NCI-H2081 (cell line): ENCODE measurements around the gene WFDC1.
"Not testable (repeated sequence)": the region's sequence is repeated elsewhere in the genome, so short reads cannot be mapped to it uniquely, and the experiment has no call there.

Source experiments
- DNase-seq, 2 experiments: peaks; one replicate each; lab custom pipeline; 2025; lab: John Stamatoyannopoulos, UW

Gene WFDC1

DNA sequence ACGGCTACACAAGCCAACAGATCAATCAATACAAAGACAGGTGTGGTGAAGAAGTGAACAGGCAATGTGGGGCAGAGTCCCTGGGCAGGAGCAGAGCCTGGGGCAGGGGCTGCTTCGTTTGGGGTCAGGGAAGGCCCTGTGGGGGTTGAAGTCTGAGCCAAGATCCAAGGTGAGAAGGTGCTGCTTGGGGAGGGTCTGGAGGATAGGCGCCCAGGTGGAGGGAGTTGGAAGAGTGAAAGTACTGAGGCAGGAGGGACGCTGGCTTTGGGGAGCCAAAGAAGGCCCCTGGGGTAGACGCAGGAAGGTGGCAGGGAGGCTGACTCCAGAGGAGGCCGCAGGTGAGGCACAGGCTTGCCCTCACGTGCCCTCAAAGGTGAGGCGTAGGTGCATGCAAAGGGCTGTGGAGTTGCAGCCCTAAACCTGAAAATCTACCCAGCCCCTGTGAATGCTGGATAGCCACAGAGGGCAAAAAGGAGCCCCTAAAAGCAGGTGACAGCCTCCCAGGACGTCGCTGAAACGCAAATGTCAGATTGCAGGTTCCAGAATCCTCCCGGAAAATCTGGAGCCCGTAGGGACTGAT, 33.3 kb downstream of the WFDC1 start:
- no peak for DNase-seq

DNA sequence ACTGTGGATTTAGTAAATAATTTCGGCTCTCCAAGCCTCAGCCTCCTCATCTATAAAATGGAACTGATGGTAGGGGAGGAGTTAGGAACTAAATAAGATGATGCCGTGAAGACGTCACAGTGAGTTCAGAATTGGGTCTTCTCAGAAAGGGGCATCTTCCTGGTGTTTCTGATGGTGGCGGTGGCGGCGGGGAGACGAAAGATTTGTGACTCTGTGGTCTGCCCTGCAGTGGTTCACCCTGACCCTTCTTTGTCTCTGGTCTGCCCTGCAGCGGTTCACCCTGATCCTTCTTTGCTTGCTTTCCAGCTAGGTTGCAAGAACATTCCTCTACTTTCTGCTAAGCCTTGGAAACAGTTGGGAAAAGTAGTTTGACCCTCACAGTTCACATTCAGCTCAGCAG, 34.3 kb downstream of the WFDC1 start:
- no peak for DNase-seq

DNA sequence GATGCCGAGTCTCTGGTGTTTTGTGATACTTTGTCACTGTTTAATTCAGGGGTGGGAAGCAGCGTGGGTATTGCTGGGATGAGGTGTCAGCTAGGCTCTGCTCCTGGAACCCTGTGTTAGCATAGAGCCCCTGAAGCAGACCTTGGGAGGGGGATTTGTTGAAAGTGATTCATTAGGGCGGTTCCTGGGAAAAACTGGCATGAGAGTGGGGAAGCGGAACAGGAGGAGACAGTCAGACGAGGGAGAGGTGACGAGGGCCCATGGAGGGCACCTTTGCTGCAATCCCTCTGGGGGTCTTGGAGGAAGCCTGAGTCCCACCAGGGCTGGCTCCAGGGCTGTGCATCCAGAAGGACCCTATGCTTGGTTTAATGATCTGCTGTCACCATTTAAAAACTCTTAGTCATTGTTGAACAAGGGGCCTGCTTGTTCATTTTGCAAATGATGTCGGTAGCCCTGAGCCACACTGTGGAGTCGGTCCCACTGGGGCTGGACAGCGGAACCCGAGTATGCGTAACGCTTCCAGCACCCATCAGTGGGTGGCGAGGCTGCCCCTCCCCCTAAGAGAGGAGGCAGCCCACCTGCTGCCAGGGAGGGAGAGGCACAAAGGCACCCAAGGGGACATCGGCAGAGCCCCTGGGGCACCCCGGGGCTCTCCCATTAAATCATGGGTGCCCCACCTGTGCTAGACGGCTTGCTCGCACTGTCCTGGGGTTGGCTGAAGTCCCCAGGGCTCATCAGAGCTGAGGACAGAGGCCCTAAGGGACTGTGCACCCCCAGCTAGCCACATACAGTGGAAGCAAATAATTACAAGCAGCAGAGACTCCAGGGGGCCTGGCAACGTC, 35.4 kb downstream of the WFDC1 start:
- no peak for DNase-seq

DNA sequence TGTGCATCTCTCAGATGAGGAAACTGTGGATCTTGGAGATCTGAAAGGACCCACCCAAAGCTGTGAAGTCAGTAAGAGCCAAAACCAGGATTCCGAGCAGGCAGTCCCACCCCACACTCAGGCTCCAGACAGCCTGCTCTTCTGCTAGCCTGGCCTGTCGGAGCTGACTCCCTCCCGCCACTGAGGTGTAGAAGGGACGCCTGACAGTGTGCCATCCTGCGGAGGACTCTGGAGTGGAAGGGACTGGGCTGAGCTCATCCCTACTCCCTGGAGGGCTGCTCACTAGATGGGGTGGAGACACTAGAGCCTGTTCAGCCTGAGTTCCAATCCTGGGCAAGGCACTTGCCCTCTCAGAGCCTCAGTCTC, 36.0 kb downstream of the WFDC1 start:
- DNase-seq, result no peak

DNA sequence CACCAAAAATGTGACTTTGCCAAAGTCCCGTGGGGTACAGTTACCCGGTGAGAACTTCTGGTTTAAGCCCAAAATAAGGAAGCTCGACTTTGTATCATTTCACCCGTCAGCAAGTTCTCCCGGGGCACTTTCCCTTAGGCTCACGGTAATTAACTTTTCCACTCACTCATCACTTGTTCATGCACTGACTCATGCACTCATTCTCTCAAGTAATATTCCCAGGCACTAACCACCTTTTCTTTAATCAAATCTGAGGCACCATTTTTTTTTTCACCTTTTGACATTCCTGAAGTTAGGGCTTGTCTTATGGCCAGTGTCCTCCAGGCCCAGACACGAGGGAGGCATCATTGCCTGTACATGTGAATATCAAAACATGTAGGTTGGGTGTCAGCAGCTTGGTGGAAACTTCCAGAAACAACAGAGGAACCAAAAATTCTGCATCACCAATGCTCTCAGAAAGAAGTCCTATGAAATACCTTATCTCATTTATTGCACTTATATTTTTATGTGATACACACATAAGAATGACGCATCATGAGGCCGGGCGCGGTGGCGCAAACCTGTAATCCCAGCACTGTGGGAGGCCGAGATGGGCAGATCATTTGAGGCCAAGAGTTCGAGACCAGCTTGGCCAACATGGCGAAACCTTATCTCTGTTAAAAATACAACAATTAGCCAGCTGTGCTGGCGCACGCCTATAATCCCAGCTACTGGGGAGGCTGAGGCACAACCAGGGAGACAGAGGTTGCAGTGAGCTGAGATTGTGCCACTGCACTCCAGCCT, 37.5 kb downstream of the WFDC1 start:
- no peak for DNase-seq

DNA sequence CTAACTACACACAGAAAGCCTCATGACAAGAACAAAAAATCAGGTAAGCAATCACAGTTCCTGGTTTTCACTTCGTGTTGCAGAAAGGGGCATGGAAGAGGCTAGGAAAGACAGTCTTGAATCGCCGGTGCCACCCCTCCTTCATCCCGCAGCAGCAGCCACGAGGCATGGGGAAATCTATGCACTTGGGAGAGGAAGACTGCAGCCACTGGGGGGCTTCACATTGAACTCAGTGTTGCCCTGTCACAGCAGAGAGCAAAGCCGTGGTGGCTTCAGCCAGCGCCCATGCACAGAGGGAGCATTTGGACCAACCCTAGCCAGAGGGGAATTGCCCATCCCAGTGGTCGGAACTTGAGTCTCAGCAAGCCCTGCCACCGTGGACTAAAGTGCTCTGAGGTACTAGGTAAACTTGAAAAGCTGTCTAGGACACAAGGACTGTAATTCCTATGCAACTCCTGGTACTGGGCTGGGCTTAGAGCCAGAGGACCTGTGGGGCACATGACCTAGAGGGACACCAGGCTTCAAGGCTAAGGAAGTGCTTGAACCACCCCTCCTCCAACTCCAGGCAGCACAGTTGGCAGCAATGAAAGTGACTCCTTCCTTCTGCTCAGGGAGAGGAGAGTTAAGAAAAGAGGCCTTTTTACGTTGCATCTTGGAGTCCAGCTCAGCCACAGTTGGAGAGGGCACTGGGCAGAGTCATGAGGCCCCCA, 38.5 kb downstream of the WFDC1 start:
- no peak for DNase-seq

DNA sequence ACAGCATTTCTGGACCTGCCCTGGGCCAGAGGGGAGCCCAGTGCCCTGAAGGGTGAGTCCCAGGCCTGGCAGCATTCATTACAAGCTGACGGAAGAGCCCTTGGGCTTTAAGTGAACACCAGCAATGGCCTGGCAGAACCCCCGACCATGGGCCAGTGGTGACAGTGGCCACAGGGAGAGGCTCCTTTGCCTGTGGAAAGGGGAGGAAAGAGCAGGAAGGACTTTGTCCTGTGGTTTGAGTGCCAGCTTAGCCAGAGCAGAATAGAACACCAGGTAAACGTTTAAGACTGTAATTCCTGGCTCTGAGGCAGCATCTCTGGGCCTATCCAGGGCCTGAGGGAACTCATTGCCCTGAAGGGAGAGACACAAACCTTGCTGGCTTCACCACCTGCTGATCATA, 39.4 kb downstream of the WFDC1 start:
- no peak for DNase-seq

DNA sequence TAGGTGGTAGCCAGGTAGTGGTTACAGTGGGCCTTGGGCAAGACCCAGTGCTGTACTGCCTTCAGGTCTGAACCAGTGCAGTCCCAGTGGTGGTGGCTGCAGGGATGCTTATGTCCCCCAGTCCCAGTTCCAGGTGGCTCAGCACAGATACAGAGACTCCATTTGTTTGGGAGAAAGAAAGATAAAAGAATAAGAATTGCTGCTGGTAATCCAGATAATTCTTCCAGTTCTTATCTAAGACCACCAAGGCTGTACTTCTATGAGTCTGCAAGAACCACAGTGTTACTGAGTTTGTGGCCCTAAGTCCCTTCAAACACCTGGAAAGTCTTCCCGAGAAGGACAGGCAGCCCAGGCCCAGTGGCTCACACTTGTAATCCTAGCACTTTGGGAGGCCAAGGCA, 39.8 kb downstream of the WFDC1 start:
- no peak for DNase-seq

DNA sequence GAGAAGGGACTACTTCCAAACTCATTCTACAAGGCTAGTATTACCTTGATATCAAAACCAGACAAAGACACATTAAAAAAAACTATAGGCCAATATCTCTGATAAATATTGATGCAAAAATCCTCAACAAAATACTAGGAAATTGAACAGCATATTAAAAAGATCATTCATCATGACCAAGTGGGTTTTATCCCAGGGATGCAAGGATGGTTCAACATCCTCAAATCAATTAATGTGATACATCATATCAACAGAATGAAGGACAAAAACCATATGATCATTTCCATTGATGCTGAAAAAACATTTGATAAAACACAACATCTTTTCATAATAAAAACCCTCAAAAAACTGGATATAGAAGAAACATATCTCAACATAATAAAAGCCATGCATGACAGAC, 42.6 kb downstream of the WFDC1 start:
- DNase-seq, result not testable (repeated sequence)

DNA sequence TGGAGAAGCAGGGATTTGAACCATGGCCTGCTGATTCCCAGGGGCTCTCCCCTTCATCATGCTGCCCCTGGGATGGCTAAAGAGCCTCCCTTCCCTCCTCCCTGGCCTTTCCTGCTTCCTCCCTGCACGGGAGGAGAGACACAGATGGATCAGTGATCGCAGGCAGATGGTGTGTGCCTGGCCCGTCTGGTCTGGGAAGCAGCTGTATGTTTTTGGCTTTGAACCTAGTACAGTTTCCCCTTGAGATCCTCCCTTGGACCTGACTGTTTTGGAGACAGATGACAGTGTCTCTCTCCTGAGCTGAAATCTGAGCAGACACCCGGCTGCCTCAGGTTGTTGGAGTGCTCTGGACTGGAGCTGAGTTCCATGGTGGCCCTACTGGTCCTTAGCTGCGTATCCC, 44.6 kb downstream of the WFDC1 start:
- no peak for DNase-seq

DNA sequence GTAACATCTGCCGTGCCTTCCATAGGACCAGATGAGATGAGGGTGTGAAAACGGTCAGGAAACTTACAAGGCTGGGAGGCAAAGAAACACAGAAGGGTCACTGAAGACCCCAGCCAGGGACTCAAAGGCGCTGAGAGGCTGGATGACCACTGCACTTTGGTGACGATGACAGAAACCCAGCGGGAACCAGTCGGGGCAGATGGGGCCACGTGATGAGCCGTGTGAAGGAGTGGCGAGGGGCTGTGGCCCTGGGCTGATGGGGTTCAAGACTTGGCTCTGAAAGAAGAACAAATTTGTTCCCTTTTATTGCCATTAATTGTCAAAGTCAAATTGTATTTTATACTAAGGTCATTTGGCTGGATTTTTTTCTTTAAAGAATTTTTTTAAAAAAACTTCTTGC, 45.1 kb downstream of the WFDC1 start:
- DNase-seq, result no peak

DNA sequence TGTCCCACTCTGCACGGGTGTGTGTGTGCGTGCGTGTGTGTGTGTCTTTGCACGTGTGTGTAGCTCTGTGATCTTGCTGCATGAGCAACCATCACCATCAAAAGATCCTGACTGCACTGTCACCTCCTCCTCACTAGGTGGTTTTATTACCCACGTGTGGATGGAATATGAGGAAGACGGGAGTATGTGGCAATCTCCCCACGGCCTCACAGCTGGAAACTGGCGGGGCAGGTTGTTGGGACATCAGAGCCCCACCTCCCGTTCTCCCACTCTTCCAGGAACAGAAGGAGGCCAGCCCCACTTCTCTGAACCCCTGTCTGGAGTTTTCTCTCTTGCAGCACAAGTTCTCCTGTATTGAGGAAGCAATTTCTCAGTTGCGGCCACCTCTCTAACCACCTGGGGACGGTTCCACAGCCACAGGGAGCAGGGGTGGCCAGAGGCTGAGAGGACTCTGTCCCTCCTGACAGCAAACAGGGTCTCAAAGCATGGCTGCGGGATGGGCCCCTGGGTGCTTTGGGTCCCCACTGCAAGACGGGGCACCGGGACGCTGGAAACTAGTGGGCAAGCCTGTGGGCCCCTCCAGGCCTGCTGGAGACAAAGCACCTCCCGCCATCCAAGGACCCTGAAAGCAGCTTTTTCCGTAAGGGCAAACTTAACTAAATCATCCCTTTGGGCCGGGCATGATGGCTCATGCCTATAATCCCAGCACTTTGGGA, 45.8 kb downstream of the WFDC1 start:
- no peak for DNase-seq

DNA sequence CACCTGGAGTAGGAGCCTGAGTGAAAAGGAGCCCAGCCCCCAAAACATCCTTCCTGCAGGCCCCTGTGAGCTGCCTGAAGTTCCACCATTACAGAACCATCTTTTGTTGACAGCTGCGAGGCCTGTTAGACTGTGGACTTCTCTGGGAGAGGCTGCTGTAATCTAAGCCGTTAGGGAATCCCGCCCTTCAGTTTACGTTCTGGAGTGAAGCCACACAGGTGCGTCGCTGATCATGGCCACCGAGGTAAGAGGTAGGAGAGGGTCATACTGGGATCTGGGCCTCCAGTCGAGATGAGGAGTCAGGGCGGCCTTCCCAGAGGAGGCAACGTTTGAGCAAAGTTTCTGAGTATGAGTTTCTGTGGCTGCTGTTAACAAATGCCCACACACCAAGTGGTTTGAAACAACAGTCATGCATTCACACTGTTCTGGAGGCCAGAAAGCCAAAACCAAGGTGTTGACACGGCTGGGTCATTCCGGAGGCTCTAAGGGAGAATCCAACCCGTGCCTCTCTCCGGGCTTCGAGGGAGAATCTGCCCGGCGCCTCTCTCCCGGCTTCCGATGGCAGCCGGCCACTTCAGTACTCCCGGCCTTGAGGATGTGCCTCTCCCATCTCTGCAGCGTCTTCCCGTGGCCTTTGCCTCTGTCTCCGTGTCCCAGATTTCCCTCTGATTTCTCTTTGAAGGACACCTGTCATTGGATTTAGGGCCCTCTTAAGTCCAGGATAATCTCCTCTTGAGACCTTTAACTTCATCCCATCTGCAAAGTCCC, 47.0 kb downstream of the WFDC1 start:
- DNase-seq, result no peak

DNA sequence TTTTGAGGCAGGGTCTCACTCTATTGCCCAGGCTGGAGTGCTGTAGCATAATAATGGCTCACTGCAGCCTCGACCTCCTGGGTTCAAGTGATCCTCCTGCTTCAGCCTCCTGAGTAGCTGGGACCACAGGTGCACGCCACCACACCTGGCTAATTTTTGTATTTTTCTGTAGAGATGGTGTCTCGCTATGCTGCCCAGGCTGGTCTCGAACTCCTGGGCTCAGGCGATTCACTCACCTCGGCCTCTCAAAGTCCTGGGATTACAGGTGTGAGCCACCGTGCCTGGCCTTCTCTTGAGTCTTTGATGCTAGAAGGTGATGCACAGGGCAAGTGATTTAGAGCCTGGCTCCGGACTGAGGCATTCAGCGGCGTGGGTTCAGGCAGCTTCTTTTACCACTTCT, 49.1 kb downstream of the WFDC1 start:
- DNase-seq, result not testable (repeated sequence)

DNA sequence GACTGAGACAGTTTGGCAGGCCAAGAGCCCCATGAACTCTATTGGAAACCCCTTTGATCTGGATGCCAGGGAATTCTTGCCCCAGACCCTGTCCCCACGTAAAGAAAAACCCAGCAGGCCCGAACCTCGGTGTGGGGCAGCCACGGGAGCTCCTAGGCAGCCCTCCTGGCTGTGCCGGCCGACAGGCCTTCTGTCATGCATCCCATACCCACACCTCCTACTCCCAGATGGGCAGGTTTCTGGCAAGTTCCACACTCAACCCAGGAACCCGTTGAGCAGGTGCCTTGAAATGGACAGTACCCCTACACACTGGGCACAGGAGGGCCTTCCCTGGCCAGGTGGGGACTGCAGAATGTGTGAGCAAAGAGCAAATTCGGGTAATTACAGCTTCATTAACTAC, 50.1 kb downstream of the WFDC1 start:
- no peak for DNase-seq

DNA sequence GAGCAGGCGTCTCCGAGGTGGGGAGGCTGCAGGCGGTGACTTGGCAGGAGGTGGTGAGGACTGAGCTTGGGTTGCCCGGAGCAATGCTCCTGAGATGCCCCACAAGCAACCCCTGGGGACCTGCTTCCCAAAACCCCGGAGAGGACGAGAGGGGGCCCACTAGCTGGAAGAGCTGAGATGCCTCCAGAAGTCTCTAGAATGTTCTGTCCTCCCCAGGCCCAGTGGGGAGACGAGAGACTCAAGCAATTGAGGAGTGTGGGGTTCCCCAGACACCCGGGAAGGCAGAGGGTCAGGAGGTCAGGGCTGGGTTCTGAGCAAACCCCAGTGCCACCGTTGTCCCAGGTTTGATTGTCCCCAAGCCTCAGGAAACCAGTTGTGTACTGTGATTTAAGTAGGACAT, 52.5 kb downstream of the WFDC1 start:
- no peak for DNase-seq

DNA sequence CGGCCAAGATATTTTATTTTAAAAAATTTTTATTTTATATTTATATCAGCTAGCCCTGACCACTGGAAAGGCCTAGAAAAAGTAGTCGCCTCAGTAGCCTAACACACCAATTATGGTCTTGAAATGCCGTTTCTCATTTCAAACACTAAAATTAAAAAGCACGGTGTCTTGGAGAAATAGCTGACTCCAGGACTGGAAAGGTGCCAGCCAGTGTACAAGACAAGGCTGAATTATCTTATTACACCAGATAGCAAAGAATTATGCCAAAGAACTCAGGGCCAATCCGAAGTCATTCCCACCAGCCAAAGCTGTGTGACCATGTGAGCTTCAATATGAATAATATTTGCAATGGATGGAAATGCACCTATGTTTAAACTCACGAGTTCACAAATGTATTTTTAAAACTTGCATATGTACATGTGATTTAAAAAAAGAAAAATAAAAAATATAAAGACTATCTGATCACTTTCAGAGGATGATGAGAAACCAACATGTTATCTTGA, 53.8 kb downstream of the WFDC1 start:
- no peak for DNase-seq

DNA sequence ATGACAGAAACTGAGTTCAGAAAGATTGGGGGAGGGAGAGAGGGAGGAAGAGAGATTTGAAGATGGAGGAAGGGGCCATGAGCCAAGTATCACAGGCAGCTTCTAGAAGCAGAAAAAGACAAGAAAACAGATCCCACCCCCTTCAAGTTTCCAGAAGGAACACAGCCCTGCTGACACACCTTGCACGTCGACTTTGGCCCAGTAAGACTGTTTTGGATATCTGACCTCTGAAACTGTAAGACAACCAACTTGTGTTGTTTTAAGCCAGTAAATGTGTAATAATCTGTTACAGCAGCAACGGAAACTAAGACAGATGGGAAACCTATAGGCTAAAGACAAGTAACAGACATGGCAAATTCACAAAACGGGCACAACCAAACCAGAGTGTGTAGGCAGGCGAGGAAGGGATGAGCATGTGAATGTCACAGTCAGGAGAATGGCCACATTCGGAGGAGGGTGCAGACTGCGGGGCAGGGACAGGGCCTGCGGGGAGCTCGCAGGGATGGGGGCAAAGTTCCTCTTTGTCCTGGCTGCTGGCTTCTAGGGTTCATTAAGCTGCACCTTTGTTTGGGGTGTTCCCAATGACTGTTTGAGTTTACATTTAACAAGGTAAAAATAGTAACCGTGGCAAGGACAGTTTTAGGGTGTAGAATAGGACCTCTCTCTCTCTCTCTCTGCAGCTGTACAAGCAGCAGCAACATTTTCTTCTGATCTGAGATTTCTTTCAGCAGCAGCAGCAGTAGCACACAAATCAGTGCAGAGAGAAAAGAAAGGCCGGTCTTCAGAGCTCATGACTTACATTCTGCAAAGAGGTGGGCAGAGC, 55.4 kb downstream of the WFDC1 start:
- DNase-seq, result no peak

DNA sequence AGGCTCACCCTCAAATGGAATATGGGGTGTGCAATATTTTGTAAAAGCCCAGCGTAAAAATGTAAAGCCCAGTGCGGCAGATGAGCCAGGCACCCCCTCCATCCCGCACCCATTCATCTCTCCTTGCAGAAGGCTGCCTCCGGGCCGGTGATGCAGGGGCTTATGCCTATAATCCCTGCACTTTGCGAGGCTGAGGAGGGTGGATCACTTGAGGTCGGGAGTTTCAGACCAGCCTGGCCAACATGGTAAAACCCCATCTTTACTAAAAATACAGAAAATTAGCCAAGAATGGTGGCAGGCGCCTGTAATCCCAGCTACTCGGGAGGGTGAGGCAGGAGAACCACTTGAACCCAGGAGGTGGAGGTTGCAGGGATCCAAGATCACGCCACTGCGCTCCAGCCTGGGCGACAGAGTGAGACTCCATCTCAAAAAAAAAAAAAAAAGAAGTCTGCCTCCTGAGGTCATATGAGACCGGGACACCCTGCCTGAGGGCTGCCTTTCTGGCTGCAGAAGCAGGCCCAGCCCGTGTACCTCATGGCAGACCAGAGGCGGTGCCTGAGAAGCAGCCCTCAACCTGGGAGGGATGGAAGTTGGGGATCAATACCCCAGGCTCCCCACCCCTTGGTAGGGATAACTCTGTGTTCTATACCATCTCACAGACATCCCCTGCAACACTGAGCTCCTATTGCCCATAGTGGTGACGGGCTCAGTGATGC, 56.2 kb downstream of the WFDC1 start:
- no peak for DNase-seq
